Endothelial cell of umbilical vein (primary cell): ENCODE results near the gene NPPC. TPM values are rescaled to one million over a fixed set of nuclear protein-coding genes. Genes with fewer than 3 reads are reported as not detected.

Source experiments
- BruUV-seq: library from RNA; stranded (reverse); fragments of 400-500 nt; replicated peaks from 2 replicates; lab custom pipeline; 2021; lab: Mats Ljungman, UMichigan
- CTCF ChIA-PET: fragments of 300-600, 350-600 bp; sonication (Branson Sonifier 250); formaldehyde crosslinking; loops from one replicate; lab custom pipeline; 2021; ENCODE audit warnings: antibody characterized with exemption, inconsistent platforms; lab: Charles Lee
- POLR2A ChIA-PET: fragments of 300-600, 350-600 bp; sonication (Branson Sonifier 250); formaldehyde crosslinking; loops from one replicate; lab custom pipeline; 2021; ENCODE audit warnings: antibody characterized with exemption, inconsistent platforms; lab: Charles Lee
- DNase-seq: peaks from one replicate; pipeline ENCODE4 v3.0.0-alpha.2; 2011; ENCODE audit warnings: low read depth, low spot score
- FAIRE-seq: peaks from 2 replicates; lab custom pipeline; 2011; peaks lifted over from hg19 to GRCh38; lab: Jason Lieb, UNC
- H2AFZ ChIP-seq: 2 replicates; pipeline ENCODE4 v1.6.0; 2012; ENCODE audit warnings: low read depth, low read length, control low read depth, inconsistent platforms
- H3K27ac ChIP-seq: 2 replicates; pipeline ENCODE4 v1.5.1; 2011; ENCODE audit warnings: low read depth, mild to moderate bottlenecking, control low read depth, low read length, moderate library complexity; ENCODE audit not compliant: insufficient read depth
- H3K27me3 ChIP-seq, 2 experiments: 2 replicates each; pipeline versions ENCODE4 v1.6.0 to v1.6.1; 2011; ENCODE audit warnings: low read length in 2 of 2, mixed read lengths in 1 of 2; ENCODE audit not compliant: control insufficient read depth in 2 of 2, insufficient read depth in 2 of 2
- H3K36me3 ChIP-seq, 2 experiments: 2 replicates in 1 of 2; 3 replicates in 1 of 2; pipeline ENCODE4 v1.5.1; 2011; ENCODE audit warnings: low read length in 2 of 2, mild to moderate bottlenecking in 1 of 2, moderate library complexity in 1 of 2; ENCODE audit not compliant: control insufficient read depth in 2 of 2, insufficient read depth in 2 of 2; ENCODE audit errors: extremely low read depth in 1 of 2
- H3K4me1 ChIP-seq: 3 replicates; pipeline ENCODE4 v1.5.1; 2011; ENCODE audit warnings: mild to moderate bottlenecking, low read length; ENCODE audit not compliant: control insufficient read depth, insufficient read depth; ENCODE audit errors: extremely low read depth
- H3K4me2 ChIP-seq: 2 replicates; pipeline ENCODE4 v1.6.1; 2011; ENCODE audit warnings: low read length, control low read depth, mixed read lengths; ENCODE audit not compliant: insufficient read depth
- H3K4me3 ChIP-seq, 3 experiments: fragments of 200-600 bp in 1 of 3; sonication (generic), shearing (Covaris generic) in 1 of 3; replicated peaks in 1 of 3; 2 replicates each; pipeline ENCODE4 v1.5.1; 2011 to 2016; ENCODE audit warnings: control low read depth in 3 of 3, low read length in 3 of 3, mild to moderate bottlenecking in 2 of 3, inconsistent platforms in 1 of 3, low read depth in 1 of 3, moderate library complexity in 1 of 3; ENCODE audit not compliant: insufficient read depth in 1 of 3
- H3K79me2 ChIP-seq: 2 replicates; pipeline ENCODE4 v1.6.0; 2012; ENCODE audit warnings: low read length, inconsistent platforms; ENCODE audit not compliant: control insufficient read depth, insufficient read depth
- H3K9ac ChIP-seq: replicated peaks from 2 replicates; pipeline ENCODE3; 2011; ENCODE audit warnings: low read length, control low read depth; ENCODE audit not compliant: insufficient read depth; ENCODE audit errors: extremely low read depth
- H3K9me1 ChIP-seq: replicated peaks from 3 replicates; pipeline ENCODE4 v1.6.0; 2011; ENCODE audit warnings: mild to moderate bottlenecking, low read length; ENCODE audit not compliant: control insufficient read depth, insufficient read depth; ENCODE audit errors: extremely low read depth
- H3K9me3 ChIP-seq: replicated peaks from 2 replicates; pipeline ENCODE4 v1.5.1; 2012; ENCODE audit warnings: low read length, inconsistent platforms; ENCODE audit not compliant: control insufficient read depth, insufficient read depth
- H4K20me1 ChIP-seq: replicated peaks from 2 replicates; pipeline ENCODE3; 2011; ENCODE audit warnings: mild to moderate bottlenecking, low read length; ENCODE audit not compliant: control insufficient read depth, insufficient read depth; ENCODE audit errors: extremely low read depth
- CTCF ChIP-seq, 2 donors: IDR thresholded peaks; 1 replicate in 1 of 2; 2 replicates in 1 of 2; pipeline ENCODE4 v1.5.1; 2011; ENCODE audit warnings: low read length in 2 of 2, mild to moderate bottlenecking in 2 of 2, moderate library complexity in 2 of 2, control low read depth in 1 of 2, inconsistent platforms in 1 of 2, low read depth in 1 of 2; ENCODE audit not compliant: insufficient read depth in 1 of 2; ENCODE audit errors: extremely low read depth in 1 of 2
- EZH2 ChIP-seq: IDR thresholded peaks from 2 replicates; pipeline ENCODE4 v1.6.1; 2012; ENCODE audit warnings: borderline replicate concordance, low read depth, mild to moderate bottlenecking, moderate library complexity, low read length, inconsistent platforms; ENCODE audit not compliant: severe bottlenecking
- FOS ChIP-seq: IDR thresholded peaks from 2 replicates; pipeline ENCODE4 v1.6.1; 2011; ENCODE audit warnings: mild to moderate bottlenecking, low read length, moderate library complexity, borderline replicate concordance; ENCODE audit not compliant: insufficient read depth
- GATA2 ChIP-seq: IDR thresholded peaks from 2 replicates; pipeline ENCODE4 v1.7.0; 2011; ENCODE audit warnings: low read depth, mild to moderate bottlenecking, moderate library complexity, mixed read lengths, low read length; ENCODE audit not compliant: insufficient read length, insufficient read depth
- JUN ChIP-seq: IDR thresholded peaks from 2 replicates; pipeline ENCODE4 v1.6.1; 2011; ENCODE audit warnings: borderline replicate concordance, low read depth; ENCODE audit not compliant: insufficient read length, insufficient read depth
- MAX ChIP-seq: IDR thresholded peaks from 2 replicates; pipeline ENCODE4 v1.6.1; 2011; ENCODE audit not compliant: insufficient read depth, insufficient read length
- MYC ChIP-seq: IDR thresholded peaks from one replicate; pipeline ENCODE4 v1.6.1; 2011; ENCODE audit warnings: mild to moderate bottlenecking, low read depth, low read length
- POLR2A ChIP-seq: IDR thresholded peaks from 2 replicates; pipeline ENCODE4 v1.6.1; 2012; ENCODE audit warnings: low read depth, mild to moderate bottlenecking, control low read depth, low read length
- POLR2AphosphoS5 ChIP-seq: IDR thresholded peaks from 2 replicates; pipeline ENCODE4 v1.6.1; 2012; ENCODE audit warnings: low read depth, mild to moderate bottlenecking, control low read depth, low read length, moderate library complexity; ENCODE audit not compliant: insufficient read depth
- dilution Hi-C: fragments of 300-500 bp; cut with MboI; formaldehyde crosslinking; loops from one replicate; pipeline ENCODE4 v1.15.0; 2019; ENCODE audit warnings: low sequenced_read_pairs; ENCODE audit not compliant: extremely low pct_ligation_motif_present
- intact Hi-C: fragments of 100-400 bp; cut with micrococcal nuclease; formaldehyde crosslinking; loops from one replicate; pipeline ENCODE4 v1.10.0; 2022
- polyA plus RNA-seq, 4 experiments: library from polyadenylated mRNA; depleted of rRNA in 3 of 4; stranded (reverse) in 3 of 4; unstranded in 1 of 4; fragments of >200 nt; gene quantifications; 2 replicates each; pipeline versions ENCODE4 v1.2.1 to v1.2.3, GENCODE V29; 2011 to 2012; ENCODE audit warnings: missing spikeins in 1 of 4
- total RNA-seq: library from RNA; stranded (reverse); gene quantifications from 2 replicates; pipeline ENCODE4 v1.2.3, GENCODE V29; 2021

Gene NPPC
- total and polyA plus RNA-seq, 2 donors (not counting 3 experiments of a cell fraction or from before 2014, with no cell fraction given), result not detected

GRCh38 chr2:231924889-231925275 lies 1.3 kb downstream of the NPPC start:
- no peaks in the 10 kb centered on the region for H3K9me3 ChIP-seq
- peaks cover 15% of the 10 kb centered on the region for H3K4me1 ChIP-seq
- no peaks in the 10 kb centered on the region for H3K79me2 ChIP-seq
- DNase-seq, result peak; percentile 16
- no peaks in the 10 kb centered on the region for H4K20me1 ChIP-seq
- dilution Hi-C loops, result no loop called here
- FAIRE-seq, result no peak
- H3K36me3 ChIP-seq, result no peaks in the 10 kb centered on the region
- no peak overlapping the region for H3K4me3 ChIP-seq
- peak overlapping the region; percentile 65 for H3K4me2 ChIP-seq
- H3K27me3 ChIP-seq, result peaks cover 42 to 51% of the 10 kb centered on the region in 2 experiments
- ChIA-PET POLR2A (interaction anchor here (0.6 kb wide), 1 partner anchor 22 kb away, joined by 4 read pairs; no protein-coding TSS in a partner anchor), CTCF (interaction anchor here (0.6 to 5.1 kb wide), 39 partner anchors 8 to 516 kb away, joined by 3 to 149 read pairs (median 5); partner anchors contain the start of gene DIS3L2)
- H2AFZ ChIP-seq, result peak overlapping the region; percentile 21
- no peak overlapping the region for H3K27ac ChIP-seq
- no peaks in the 10 kb centered on the region for H3K9me1 ChIP-seq
- intact Hi-C loops, result loop anchor here (1.0 to 2.0 kb wide), 7 partner anchors 19 to 515 kb away; no protein-coding TSS in a partner anchor
- no peak for TF ChIP-seq EZH2
- no peak for TF ChIP-seq CTCF (IDR thresholded peaks at IDR 0.05; ENCODE audit: extremely low read depth in 1 of 2, insufficient read depth in 1 of 2, low read depth in 1 of 2, low read length in 2 of 2)
- TF ChIP-seq MYC, result no peak
- TF ChIP-seq POLR2AphosphoS5, result no peak
- no peak for TF ChIP-seq GATA2
- no peak for TF ChIP-seq POLR2A
- TF ChIP-seq JUN, result no peak
- TF ChIP-seq MAX, result no peak
- TF ChIP-seq FOS, result no peak
- H3K9ac ChIP-seq, result no peak overlapping the region
- no TSS peak for BruUV-seq
